Measurements from ENCODE around the gene RPTOR. TPM values are rescaled to one million over a fixed set of nuclear protein-coding genes. Genes with fewer than 3 reads are reported as not detected.

RPTOR gene
- total RNA-seq, 2 experiments from 2014 or later: 48.1 to 87.8 TPM

DNA sequence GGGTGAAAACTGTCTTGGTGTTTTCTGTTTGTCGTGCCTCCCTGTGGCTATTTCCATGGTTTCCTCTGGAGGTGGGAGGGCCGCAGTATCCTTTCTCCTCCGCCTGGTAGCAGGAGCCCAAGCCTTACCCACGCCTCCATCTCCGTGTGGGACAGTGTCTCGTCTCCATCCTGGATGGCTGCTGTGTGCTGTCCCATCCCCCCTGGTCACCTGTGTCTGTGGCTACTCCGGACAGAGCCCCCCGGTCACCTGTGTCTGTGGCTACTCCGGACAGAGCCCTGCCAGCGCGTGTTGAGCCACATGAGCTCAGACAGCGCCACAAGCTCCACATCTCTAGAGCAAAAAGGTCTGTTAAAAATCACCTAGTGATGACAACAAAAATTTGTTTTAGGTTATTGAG, 248.8 kb downstream of the RPTOR start:
- Histone ChIP-seq H2AFZ (ENCODE audit: low read length) (no peak overlapping the region), H3K9me2 (ENCODE audit: insufficient read depth, low read length) (no peaks in the 10 kb centered on the region), H3K4me3 (ENCODE audit: low read depth, low read length, poor library complexity, severe bottlenecking) (no peak overlapping the region), H3K4me1 (ENCODE audit: insufficient read depth, low read length, poor library complexity, severe bottlenecking) (peaks cover 31% of the 10 kb centered on the region), H3K27ac (ENCODE audit: low read depth, low read length, poor library complexity, severe bottlenecking) (no peak overlapping the region), H3K9me3 (ENCODE audit: low read length) (no peaks in the 10 kb centered on the region), H3K79me2 (ENCODE audit: insufficient read depth, low read depth, low read length) (peaks cover 6% of the 10 kb centered on the region; the same call in 1 of the 2 replicates), H3K4me2 (ENCODE audit: low read length) (no peak overlapping the region), H4K20me1 (ENCODE audit: insufficient read depth, low read length) (no peaks in the 10 kb centered on the region), H3K36me3 (ENCODE audit: insufficient read depth, low read length) (peaks cover 38% of the 10 kb centered on the region)
- ChIA-PET CTCF (ENCODE audit: unreplicated experiment) (no interaction called here), POLR2A (interaction anchor here (0.6 kb wide), 1 partner anchor 679 kb away, joined by 4 read pairs; no protein-coding TSS in a partner anchor)
- intact Hi-C loops (cut with micrococcal nuclease; ENCODE audit: unreplicated experiment): no loop called here
- no TSS peak for BruUV-seq (replicated peaks)
- TF ChIP-seq EZH2phosphoT487 (IDR thresholded peaks at IDR 0.05; ENCODE audit: borderline replicate concordance, low read depth, low read length) (no peak), CTCF (conservative IDR thresholded peaks at IDR 0.05; ENCODE audit: low read length) (no peak)
- no peak for DNase-seq (ENCODE audit: low spot score)

- Histone ChIP-seq H3K27ac (ENCODE audit: low read depth, low read length, poor library complexity, severe bottlenecking) (no peak overlapping the region), H3K36me3 (ENCODE audit: insufficient read depth, low read length) (peaks cover 38% of the 10 kb centered on the region), H3K4me3 (ENCODE audit: low read depth, low read length, poor library complexity, severe bottlenecking) (no peak overlapping the region), H3K4me2 (ENCODE audit: low read length) (no peak overlapping the region), H4K20me1 (ENCODE audit: insufficient read depth, low read length) (no peaks in the 10 kb centered on the region), H3K4me1 (ENCODE audit: insufficient read depth, low read length, poor library complexity, severe bottlenecking) (peaks cover 28% of the 10 kb centered on the region), H3K9me2 (ENCODE audit: insufficient read depth, low read length) (no peaks in the 10 kb centered on the region), H3K79me2 (ENCODE audit: insufficient read depth, low read depth, low read length) (peaks cover 4% of the 10 kb centered on the region; the same call in 1 of the 2 replicates), H3K9me3 (ENCODE audit: low read length) (no peaks in the 10 kb centered on the region), H2AFZ (ENCODE audit: low read length) (no peak overlapping the region)
- intact Hi-C loops (cut with micrococcal nuclease; ENCODE audit: unreplicated experiment): no loop called here
- no peak for DNase-seq (ENCODE audit: low spot score)
- ChIA-PET CTCF (ENCODE audit: unreplicated experiment) (no interaction called here), POLR2A (interaction anchor here (0.6 kb wide), 1 partner anchor 680 kb away, joined by 4 read pairs; no protein-coding TSS in a partner anchor)
- BruUV-seq (replicated peaks): no TSS peak
- TF ChIP-seq CTCF (conservative IDR thresholded peaks at IDR 0.05; ENCODE audit: low read length): no peak
- TF ChIP-seq EZH2phosphoT487 (IDR thresholded peaks at IDR 0.05; ENCODE audit: borderline replicate concordance, low read depth, low read length): no peak
These were observed 249.2 kb downstream of the RPTOR start for GRCh38 chr17:80793851-80794267.

GRCh38 chr17:80794281-80795089, 249.8 kb downstream of the RPTOR start:
- intact Hi-C loops (cut with micrococcal nuclease; ENCODE audit: unreplicated experiment): no loop called here
- BruUV-seq (replicated peaks): TSS peak; percentile 10
- no peak overlapping the region for H3K4me2 ChIP-seq (ENCODE audit: low read length)
- no peaks in the 10 kb centered on the region for H4K20me1 ChIP-seq (ENCODE audit: insufficient read depth, low read length)
- H3K4me1 ChIP-seq (ENCODE audit: insufficient read depth, low read length, poor library complexity, severe bottlenecking): peaks cover 28% of the 10 kb centered on the region
- ChIA-PET POLR2A (no interaction called here), CTCF (ENCODE audit: unreplicated experiment) (no interaction called here)
- TF ChIP-seq CTCF (conservative IDR thresholded peaks at IDR 0.05; ENCODE audit: low read length): no peak
- no peak for TF ChIP-seq EZH2phosphoT487 (IDR thresholded peaks at IDR 0.05; ENCODE audit: borderline replicate concordance, low read depth, low read length)
- H3K27ac ChIP-seq (ENCODE audit: low read depth, low read length, poor library complexity, severe bottlenecking): no peak overlapping the region
- H2AFZ ChIP-seq (ENCODE audit: low read length): no peak overlapping the region
- no peaks in the 10 kb centered on the region for H3K79me2 ChIP-seq (ENCODE audit: insufficient read depth, low read depth, low read length)
- H3K36me3 ChIP-seq (ENCODE audit: insufficient read depth, low read length): peaks cover 38% of the 10 kb centered on the region
- no peak overlapping the region for H3K4me3 ChIP-seq (ENCODE audit: low read depth, low read length, poor library complexity, severe bottlenecking)
- DNase-seq (ENCODE audit: low spot score): no peak
- H3K9me3 ChIP-seq (ENCODE audit: low read length): no peaks in the 10 kb centered on the region
- no peaks in the 10 kb centered on the region for H3K9me2 ChIP-seq (ENCODE audit: insufficient read depth, low read length)

All from OCI-LY7 (cell line).